Kidney (tissue), 14 donors: ENCODE data around the gene NFXL1. TPM values are rescaled to one million over a fixed set of nuclear protein-coding genes. Genes with fewer than 3 reads are reported as not detected.

ENCODE experiments used
- DNase-seq, 5 donors: peaks; one replicate each; pipeline ENCODE4 v3.0.0-alpha.2; 2013 to 2020
- FAIRE-seq: peaks from 2 replicates; lab custom pipeline; 2012; peaks lifted over from hg19 to GRCh38; lab: Jason Lieb, UNC
- H3K27ac ChIP-seq, 2 donors: one replicate each; pipeline ENCODE4 v1.7.0; 2013; ENCODE audit warnings: low read depth in 2 of 2, low read length in 2 of 2, inconsistent platforms in 1 of 2
- H3K27me3 ChIP-seq: one replicate; pipeline ENCODE4 v1.7.1; 2013; ENCODE audit warnings: low read length, inconsistent platforms; ENCODE audit not compliant: control insufficient read depth, insufficient read depth
- H3K36me3 ChIP-seq, 3 donors: one replicate each; pipeline versions ENCODE4 v1.7.0 to v1.7.1; 2013; ENCODE audit warnings: low read length in 3 of 3, control low read depth in 1 of 3, inconsistent platforms in 1 of 3; ENCODE audit not compliant: insufficient read depth in 3 of 3, control insufficient read depth in 2 of 3
- H3K4me1 ChIP-seq, 3 donors: one replicate each; pipeline versions ENCODE4 v1.7.0 to v1.7.1; 2013; ENCODE audit warnings: low read length in 3 of 3, inconsistent platforms in 1 of 3, low read depth in 1 of 3; ENCODE audit not compliant: control insufficient read depth in 2 of 3, insufficient read depth in 2 of 3
- H3K4me3 ChIP-seq, 3 donors: one replicate each; pipeline versions ENCODE4 v1.7.0 to v1.8.1; 2013; ENCODE audit warnings: low read length in 3 of 3, control low read depth in 1 of 3, inconsistent platforms in 1 of 3
- H3K9ac ChIP-seq, 3 donors: one replicate each; pipeline versions ENCODE4 v1.7.0 to v1.7.1; 2013; ENCODE audit warnings: low read length in 3 of 3, control low read depth in 1 of 3, inconsistent platforms in 1 of 3
- H3K9me3 ChIP-seq, 3 donors: one replicate each; pipeline versions ENCODE4 v1.7.0 to v1.7.1; 2013; ENCODE audit warnings: low read length in 3 of 3, control low read depth in 1 of 3, inconsistent platforms in 1 of 3; ENCODE audit not compliant: control insufficient read depth in 2 of 3, insufficient read depth in 1 of 3
- CTCF ChIP-seq: IDR thresholded peaks from 3 replicates; pipeline ENCODE4 v1.5.1; 2012; ENCODE audit warnings: mild to moderate bottlenecking, moderate library complexity, borderline replicate concordance; ENCODE audit not compliant: insufficient read depth; ENCODE audit errors: extremely low read depth
- intact Hi-C: fragments of 100-400 bp; cut with DNase I; formaldehyde crosslinking; loops from one replicate; pipeline ENCODE4 v1.11.1; 2022
- polyA plus RNA-seq: library from polyadenylated mRNA; stranded (reverse); fragments of 350-450 nt; fragmentation: Illumina TruSeq; extraction: RNeasy Lipid Tissue Mini Kit (QIAGEN cat#74804); gene quantifications from one replicate; pipeline ENCODE4 v1.2.3, GENCODE V29; 2014; ENCODE audit warnings: low read depth, low replicate concordance; ENCODE audit not compliant: insufficient read depth
- total RNA-seq: library from RNA; stranded (reverse); fragmentation: NEBNext Ultra II Directional; extraction: Animal tissue kit (Norgen Biotek cat#: 25700); gene quantifications from one replicate; pipeline ENCODE4 v1.2.1, GENCODE V29; 2021
- donor health status: control.
- donor health status: control.
- donor health status: control.
- donor health status: control.
- donor health status: control.
- donor health status: DM: yes; HTN: yes; CAD: no.
- donor health status: Normal renal cell carcinoma (clear cell type).

The NFXL1 gene
- total and polyA plus RNA-seq, 2 donors from 2014 or later, result 5.5 to 16.0 TPM

GRCh38 chr4:47849466-47849865 lies 64.9 kb downstream of the NFXL1 start:
- no peak overlapping the region for H3K4me3 ChIP-seq
- intact Hi-C loops, result no loop called here
- no peak for DNase-seq
- H3K9ac ChIP-seq, result no peak overlapping the region
- H3K36me3 ChIP-seq, result peaks cover 0 to 8% (median 5%) of the 10 kb centered on the region in 3 donors
- no peak overlapping the region for H3K27ac ChIP-seq
- no peak for TF ChIP-seq CTCF
- no peak for FAIRE-seq
- H3K27me3 ChIP-seq, result no peaks in the 10 kb centered on the region
- H3K9me3 ChIP-seq, result no peaks in the 10 kb centered on the region
- no peaks in the 10 kb centered on the region for H3K4me1 ChIP-seq

- H3K27ac ChIP-seq, result no peak overlapping the region
- no peak for TF ChIP-seq CTCF
- intact Hi-C loops, result no loop called here
- no peaks in the 10 kb centered on the region for H3K9me3 ChIP-seq
- FAIRE-seq (peak; percentile 41), DNase-seq (no peak)
- H3K36me3 ChIP-seq, result peaks cover 0 to 8% (median 2%) of the 10 kb centered on the region in 3 donors
- no peaks in the 10 kb centered on the region for H3K27me3 ChIP-seq
- no peak overlapping the region for H3K9ac ChIP-seq
- no peaks in the 10 kb centered on the region for H3K4me1 ChIP-seq
- H3K4me3 ChIP-seq, result no peak overlapping the region
These were observed 66.3 kb downstream of the NFXL1 start for GRCh38 chr4:47848041-47848440.

- intact Hi-C loops, result no loop called here
- FAIRE-seq (no peak), DNase-seq (no peak)
- peaks cover 0 to 2% (median 0%) of the 10 kb centered on the region in 3 donors for H3K4me1 ChIP-seq
- no peaks in the 10 kb centered on the region for H3K9me3 ChIP-seq
- no peak for TF ChIP-seq CTCF
- no peaks in the 10 kb centered on the region for H3K27me3 ChIP-seq
- H3K27ac ChIP-seq, result no peak overlapping the region
- no peaks in the 10 kb centered on the region for H3K36me3 ChIP-seq
- no peak overlapping the region for H3K4me3 ChIP-seq
- H3K9ac ChIP-seq, result no peak overlapping the region
These were observed 71.4 kb downstream of the NFXL1 start for GRCh38 chr4:47842985-47843384.

- Histone ChIP-seq H3K36me3 (no peaks in the 10 kb centered on the region), H3K27ac (no peak overlapping the region), H3K27me3 (no peaks in the 10 kb centered on the region), H3K9me3 (no peaks in the 10 kb centered on the region), H3K9ac (no peak overlapping the region), H3K4me3 (no peak overlapping the region), H3K4me1 (peaks cover 0 to 12% (median 0%) of the 10 kb centered on the region in 3 donors)
- intact Hi-C loops, result no loop called here
- FAIRE-seq (no peak), DNase-seq (no peak)
- no peak for TF ChIP-seq CTCF
These were observed 74.1 kb downstream of the NFXL1 start for GRCh38 chr4:47840291-47840690.
